Trophoblast cell (in vitro differentiated cells and primary cell): ENCODE data around the gene ALG14.

ENCODE experiments used
- DNase-seq, 2 donors: peaks; one replicate each; pipeline ENCODE4 v3.0.0-alpha.2; 2016
- H2AFZ ChIP-seq: 2 replicates; pipeline ENCODE4 v1.6.1; 2013; ENCODE audit warnings: low read length, moderate library complexity, mild to moderate bottlenecking; ENCODE audit not compliant: insufficient read depth, poor library complexity
- H2AK5ac ChIP-seq: 2 replicates; pipeline ENCODE4 v1.6.1; 2013; ENCODE audit warnings: mild to moderate bottlenecking, low read length
- H2BK120ac ChIP-seq: 2 replicates; pipeline ENCODE4 v1.6.1; 2013; ENCODE audit warnings: low read length, mild to moderate bottlenecking, moderate library complexity; ENCODE audit not compliant: insufficient read depth, poor library complexity
- H2BK12ac ChIP-seq: 2 replicates; pipeline ENCODE4 v1.6.1; 2013; ENCODE audit warnings: mild to moderate bottlenecking, low read length, moderate library complexity
- H2BK5ac ChIP-seq: 2 replicates; pipeline ENCODE4 v1.6.1; 2013; ENCODE audit warnings: low read length, low read depth, moderate library complexity, mild to moderate bottlenecking; ENCODE audit not compliant: poor library complexity
- H3K14ac ChIP-seq: 2 replicates; pipeline ENCODE4 v1.6.1; 2013; ENCODE audit warnings: mild to moderate bottlenecking, low read length
- H3K18ac ChIP-seq: 2 replicates; pipeline ENCODE4 v1.6.1; 2013; ENCODE audit warnings: mild to moderate bottlenecking, low read length
- H3K23ac ChIP-seq: 2 replicates; pipeline ENCODE4 v1.6.1; 2013; ENCODE audit warnings: low read length
- H3K27ac ChIP-seq: 2 replicates; pipeline ENCODE4 v1.5.1; 2013; ENCODE audit warnings: low read depth, mild to moderate bottlenecking, inconsistent platforms, low read length, moderate library complexity
- H3K27me3 ChIP-seq: 2 replicates; pipeline ENCODE4 v1.6.1; 2013; ENCODE audit warnings: inconsistent platforms, mild to moderate bottlenecking, low read length, moderate library complexity; ENCODE audit not compliant: insufficient read depth
- H3K36me3 ChIP-seq, 2 experiments: 1 replicate in 1 of 2; 2 replicates in 1 of 2; pipeline ENCODE4 v1.6.1; 2013; ENCODE audit warnings: low read length in 2 of 2, mild to moderate bottlenecking in 2 of 2, moderate library complexity in 1 of 2; ENCODE audit not compliant: insufficient read depth in 2 of 2, control insufficient read depth in 1 of 2
- H3K4ac ChIP-seq: 2 replicates; pipeline ENCODE4 v1.6.1; 2013; ENCODE audit warnings: low read depth, mild to moderate bottlenecking, low read length, moderate library complexity
- H3K4me1 ChIP-seq, 2 experiments: 1 replicate in 1 of 2; 2 replicates in 1 of 2; pipeline ENCODE4 v1.6.1; 2013; ENCODE audit warnings: low read length in 2 of 2, mild to moderate bottlenecking in 2 of 2, moderate library complexity in 1 of 2; ENCODE audit not compliant: insufficient read depth in 2 of 2, control insufficient read depth in 1 of 2
- H3K4me2 ChIP-seq: 2 replicates; pipeline ENCODE4 v1.6.1; 2013; ENCODE audit warnings: inconsistent platforms, mild to moderate bottlenecking, low read length, moderate library complexity
- H3K4me3 ChIP-seq: 2 replicates; pipeline ENCODE4 v1.5.1; 2013; ENCODE audit warnings: mild to moderate bottlenecking, low read depth, low read length, inconsistent platforms
- H3K79me1 ChIP-seq: one replicate; pipeline ENCODE4 v1.6.1; 2013; ENCODE audit warnings: low read length
- H3K79me2 ChIP-seq: 2 replicates; pipeline ENCODE4 v1.6.1; 2013; ENCODE audit warnings: low read length, mild to moderate bottlenecking; ENCODE audit not compliant: control insufficient read depth, insufficient read depth, poor library complexity
- H3K9ac ChIP-seq: 2 replicates; pipeline ENCODE4 v1.6.1; 2013; ENCODE audit warnings: mild to moderate bottlenecking, low read length
- H3K9me3 ChIP-seq: 2 replicates; pipeline ENCODE4 v1.6.1; 2013; ENCODE audit warnings: low read depth, mild to moderate bottlenecking, control low read depth, inconsistent platforms, low read length; ENCODE audit not compliant: insufficient read depth
- H4K12ac ChIP-seq: 2 replicates; pipeline ENCODE4 v1.6.1; 2013; ENCODE audit warnings: low read depth, mild to moderate bottlenecking, low read length, moderate library complexity
- H4K8ac ChIP-seq: 2 replicates; pipeline ENCODE4 v1.6.1; 2013; ENCODE audit warnings: low read depth, mild to moderate bottlenecking, low read length, moderate library complexity
- H4K91ac ChIP-seq: one replicate; pipeline ENCODE4 v1.6.1; 2013; ENCODE audit warnings: low read depth, mild to moderate bottlenecking, low read length, moderate library complexity
- WGBS: extraction: QIAGEN DNeasy Blood & Tissue Kit; methylation state at CpG from one replicate; pipeline ENCODE4 v1.1.7; 2013; ENCODE audit warnings: missing lambda C conversion rate; ENCODE audit not compliant: insufficient read length, insufficient coverage; ENCODE audit errors: extremely low coverage; 5-methylcytosine and 5-hydroxymethylcytosine counted together

The ALG14 gene

GRCh38 chr1:95023399-95024043, 49.2 kb downstream of the ALG14 start:
- Histone ChIP-seq H3K79me1 (no peaks in the 10 kb centered on the region), H2AFZ (no peak overlapping the region), H3K4me3 (no peak overlapping the region), H3K9me3 (no peaks in the 10 kb centered on the region), H2BK5ac (no peak overlapping the region), H2BK120ac (no peak overlapping the region), H2BK12ac (no peak overlapping the region), H3K27me3 (no peaks in the 10 kb centered on the region), H3K4ac (no peak overlapping the region), H3K36me3 (peaks cover 0 to 2% of the 10 kb centered on the region in 2 experiments), H4K91ac (no peak overlapping the region), H2AK5ac (no peak overlapping the region), H3K9ac (no peak overlapping the region), H3K27ac (no peak overlapping the region), H3K79me2 (no peaks in the 10 kb centered on the region), H4K8ac (no peak overlapping the region), H4K12ac (no peak overlapping the region), H3K4me2 (no peak overlapping the region), H3K4me1 (no peaks in the 10 kb centered on the region), H3K23ac (no peak overlapping the region), H3K14ac (no peak overlapping the region), H3K18ac (no peak overlapping the region)
- WGBS, result no CpG with 5 or more reads among the region's 3 CpGs
- DNase-seq, result no peak

GRCh38 chr1:95022644-95022926, 50.2 kb downstream of the ALG14 start:
- no peak overlapping the region for H3K14ac ChIP-seq
- H4K12ac ChIP-seq, result no peak overlapping the region
- no peak overlapping the region for H3K18ac ChIP-seq
- no peaks in the 10 kb centered on the region for H3K27me3 ChIP-seq
- H3K9me3 ChIP-seq, result no peaks in the 10 kb centered on the region
- no peaks in the 10 kb centered on the region for H3K79me2 ChIP-seq
- no peaks in the 10 kb centered on the region for H3K4me1 ChIP-seq
- H2BK12ac ChIP-seq, result no peak overlapping the region
- peaks cover 0 to 2% of the 10 kb centered on the region in 2 experiments for H3K36me3 ChIP-seq
- H3K23ac ChIP-seq, result no peak overlapping the region
- H3K9ac ChIP-seq, result no peak overlapping the region
- H2AK5ac ChIP-seq, result no peak overlapping the region
- no peaks in the 10 kb centered on the region for H3K79me1 ChIP-seq
- no peak overlapping the region for H2BK120ac ChIP-seq
- no peak overlapping the region for H4K8ac ChIP-seq
- no peak overlapping the region for H2BK5ac ChIP-seq
- no peak overlapping the region for H3K4me3 ChIP-seq
- H2AFZ ChIP-seq, result no peak overlapping the region
- H4K91ac ChIP-seq, result no peak overlapping the region
- no peak overlapping the region for H3K4ac ChIP-seq
- no peak overlapping the region for H3K27ac ChIP-seq
- DNase-seq, result no peak
- no peak overlapping the region for H3K4me2 ChIP-seq

GRCh38 chr1:95021805-95022643, 50.7 kb downstream of the ALG14 start:
- no CpG with 5 or more reads among the region's 7 CpGs for WGBS
- DNase-seq, result no peak
- Histone ChIP-seq H3K27me3 (no peaks in the 10 kb centered on the region), H2BK120ac (no peak overlapping the region), H3K4me3 (no peak overlapping the region), H2AFZ (no peak overlapping the region), H2AK5ac (no peak overlapping the region), H4K91ac (no peak overlapping the region), H2BK12ac (no peak overlapping the region), H3K18ac (no peak overlapping the region), H2BK5ac (no peak overlapping the region), H3K4me2 (no peak overlapping the region), H3K36me3 (peaks cover 0 to 1% of the 10 kb centered on the region in 2 experiments), H3K9ac (no peak overlapping the region), H3K79me1 (no peaks in the 10 kb centered on the region), H3K9me3 (no peaks in the 10 kb centered on the region), H3K23ac (no peak overlapping the region), H3K4ac (no peak overlapping the region), H3K14ac (no peak overlapping the region), H3K4me1 (no peaks in the 10 kb centered on the region), H3K79me2 (no peaks in the 10 kb centered on the region), H4K12ac (no peak overlapping the region), H3K27ac (no peak overlapping the region), H4K8ac (no peak overlapping the region)

- Histone ChIP-seq H3K9me3 (no peaks in the 10 kb centered on the region), H3K27me3 (no peaks in the 10 kb centered on the region), H3K79me1 (no peaks in the 10 kb centered on the region), H2BK5ac (no peak overlapping the region), H3K4me1 (no peaks in the 10 kb centered on the region), H3K4me3 (no peak overlapping the region), H2BK12ac (no peak overlapping the region), H3K27ac (no peak overlapping the region), H3K23ac (no peak overlapping the region), H2BK120ac (no peak overlapping the region), H2AK5ac (no peak overlapping the region), H3K36me3 (no peaks in the 10 kb centered on the region), H4K91ac (no peak overlapping the region), H3K18ac (no peak overlapping the region), H4K12ac (no peak overlapping the region), H3K14ac (no peak overlapping the region), H3K4me2 (no peak overlapping the region), H2AFZ (no peak overlapping the region), H3K4ac (no peak overlapping the region), H3K79me2 (no peaks in the 10 kb centered on the region), H4K8ac (no peak overlapping the region), H3K9ac (no peak overlapping the region)
- DNase-seq, result no peak
- WGBS, result no CpG with 5 or more reads among the region's 4 CpGs
Measured at GRCh38 chr1:95021119-95021518, 51.6 kb downstream of the ALG14 start.
